DMS79 treated with DMSO at 0.1 percent for 48 hours (cell line): ENCODE results near the gene TEAD1.
"Not testable (repeated sequence)": the region's sequence is repeated elsewhere in the genome, so short reads cannot be mapped to it uniquely, and the experiment has no call there.

Experiments used
- DNase-seq: peaks from one replicate; lab custom pipeline; 2025; lab: John Stamatoyannopoulos, UW

TEAD1 gene

DNA sequence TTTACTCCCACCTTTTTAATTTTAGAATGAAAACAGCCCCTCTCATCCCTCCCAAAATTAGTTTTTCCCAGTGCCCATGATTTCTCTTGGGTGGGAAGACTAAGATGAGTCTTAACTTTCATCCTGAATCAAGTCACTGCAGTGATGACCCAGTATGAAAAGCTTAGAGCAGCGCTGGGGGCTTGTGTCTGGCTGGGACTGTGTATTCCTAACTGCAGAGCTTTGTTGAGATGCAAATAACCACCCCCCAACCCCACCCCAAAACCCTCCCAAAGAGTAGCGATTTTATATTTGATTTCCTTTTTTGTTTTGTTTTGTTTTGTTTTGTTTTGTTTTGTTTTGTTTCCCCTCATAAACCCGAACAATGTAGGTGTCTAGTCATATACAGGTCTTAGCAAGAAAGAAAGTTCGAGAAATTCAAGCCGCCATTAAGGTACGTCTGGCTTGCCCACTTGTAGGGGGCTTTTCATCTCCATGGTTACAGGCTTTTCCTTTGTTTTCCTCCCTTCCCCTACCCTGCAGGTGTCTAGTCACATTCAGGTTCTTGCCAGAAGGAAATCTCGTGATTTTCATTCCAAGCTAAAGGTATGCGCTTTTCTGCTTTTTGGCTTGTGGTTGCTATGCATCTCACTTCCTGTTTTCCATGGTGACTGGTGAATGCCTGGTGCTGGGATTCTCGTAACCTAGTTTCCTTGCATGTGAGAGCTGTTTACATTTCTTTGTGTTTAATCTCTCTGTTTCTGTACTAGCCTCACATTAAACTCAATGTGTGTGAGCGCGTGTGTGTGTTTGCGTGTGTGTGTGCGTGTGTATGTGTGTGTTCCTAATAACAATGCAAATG is 190.3 kb downstream of the TEAD1 start:
- peak; percentile 35 for DNase-seq

DNA sequence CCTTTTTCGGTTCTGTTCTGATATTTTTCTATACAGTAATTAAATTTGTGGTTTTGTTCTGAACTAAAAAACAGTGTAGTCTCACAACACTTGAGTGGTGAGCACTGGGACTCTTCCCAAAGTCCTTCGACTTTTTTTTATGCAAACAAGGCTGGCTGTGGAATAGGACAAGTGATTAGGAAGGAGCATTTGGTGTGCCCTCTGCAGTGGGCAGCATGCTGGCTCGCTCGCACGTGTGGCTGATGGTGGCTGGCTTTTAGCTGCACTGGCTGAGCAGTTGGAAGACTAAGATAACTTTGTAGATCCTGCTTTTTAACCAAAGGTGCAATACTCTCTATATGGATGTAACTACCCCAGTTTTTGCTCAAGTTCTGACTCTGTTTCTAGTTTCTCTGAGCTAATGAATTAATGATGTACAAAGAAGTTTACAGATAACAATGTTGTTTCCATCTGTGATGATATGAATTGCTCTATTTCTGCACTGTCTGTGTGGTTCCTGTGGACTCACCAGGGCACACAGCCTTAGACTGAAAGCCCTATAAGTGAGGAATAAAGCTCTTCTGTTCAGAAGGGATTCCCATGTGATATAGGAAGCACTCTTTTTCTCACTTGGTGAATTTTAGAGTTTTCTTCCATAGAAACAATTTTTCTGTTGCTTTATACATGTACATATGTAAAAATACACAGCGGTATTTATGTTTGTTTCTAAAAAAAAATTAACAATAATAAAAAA is 191.8 kb downstream of the TEAD1 start:
- DNase-seq: no peak

DNA sequence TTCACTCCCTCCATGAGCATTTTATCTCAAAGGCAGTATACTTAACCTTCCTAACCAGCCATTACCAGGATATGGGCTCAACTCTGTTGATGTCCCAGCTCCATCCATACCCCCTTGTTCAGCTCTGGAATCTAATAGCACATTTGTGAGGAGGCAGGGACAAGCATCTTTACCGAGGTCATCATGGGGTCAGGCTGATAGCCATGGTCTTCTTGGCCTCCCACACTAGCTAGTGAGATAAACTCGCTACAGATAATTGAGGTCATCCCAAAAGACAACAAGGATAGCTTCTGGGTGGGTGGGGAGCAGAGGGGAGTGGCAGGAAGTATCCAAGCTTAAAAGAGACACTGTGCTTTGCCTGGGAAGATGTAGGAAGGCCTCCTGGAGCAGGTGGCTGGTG is 193.3 kb downstream of the TEAD1 start:
- no peak for DNase-seq

DNA sequence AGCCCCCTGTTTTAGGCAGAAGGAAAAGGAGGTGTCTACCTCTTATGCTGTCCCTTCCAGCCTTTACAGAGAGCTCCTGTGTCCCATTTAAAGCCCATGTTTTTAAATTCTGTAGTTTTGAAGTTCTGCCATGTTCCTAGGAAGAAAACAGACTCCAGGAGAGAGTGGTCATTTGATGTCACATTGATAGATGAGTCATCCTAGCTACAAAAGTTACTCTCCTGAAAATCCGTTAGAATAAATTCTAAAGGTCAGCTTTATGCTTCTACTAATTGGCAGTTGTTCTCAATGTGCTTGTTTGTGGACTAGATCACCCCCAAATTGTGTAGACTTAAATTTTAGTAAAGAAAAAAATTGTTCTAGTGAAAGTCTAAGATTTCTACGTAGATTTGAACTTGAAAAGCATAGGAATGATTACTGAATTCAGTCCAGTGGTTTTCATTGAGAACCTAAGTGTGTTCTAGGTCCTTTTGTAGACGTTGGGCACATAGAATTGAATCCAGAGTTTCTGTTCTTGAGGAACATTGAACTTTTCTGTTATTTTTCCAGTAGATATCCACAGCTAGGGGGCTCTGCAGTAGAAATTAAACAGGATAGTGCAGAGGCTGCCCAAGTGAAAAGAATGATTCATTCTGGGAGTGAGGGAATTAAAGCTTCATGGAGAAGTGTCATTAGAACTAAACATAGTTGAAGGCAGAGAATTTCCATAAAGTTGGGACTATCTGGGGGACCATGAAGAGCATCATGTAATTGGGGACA is 194.3 kb downstream of the TEAD1 start:
- no peak for DNase-seq

DNA sequence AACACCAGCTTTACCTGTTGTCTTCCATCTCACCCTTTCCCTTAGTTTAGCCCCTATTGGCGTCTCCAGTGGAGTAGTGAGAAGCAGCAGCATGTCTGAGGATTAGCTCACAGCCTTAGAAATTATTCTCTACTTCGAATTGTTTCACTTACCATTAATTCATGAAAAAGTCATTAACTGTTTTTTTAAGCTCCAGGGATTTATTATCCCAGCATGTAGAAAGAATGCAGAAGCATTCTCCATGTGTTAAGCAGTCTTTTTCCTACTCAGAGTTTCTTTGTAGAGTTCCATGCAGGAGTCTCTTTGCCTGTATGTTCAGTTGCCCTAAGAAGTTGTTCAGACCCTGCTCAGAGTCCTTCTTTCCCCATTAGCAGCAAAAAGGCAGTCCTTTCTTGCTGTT is 197.0 kb downstream of the TEAD1 start:
- no peak for DNase-seq

DNA sequence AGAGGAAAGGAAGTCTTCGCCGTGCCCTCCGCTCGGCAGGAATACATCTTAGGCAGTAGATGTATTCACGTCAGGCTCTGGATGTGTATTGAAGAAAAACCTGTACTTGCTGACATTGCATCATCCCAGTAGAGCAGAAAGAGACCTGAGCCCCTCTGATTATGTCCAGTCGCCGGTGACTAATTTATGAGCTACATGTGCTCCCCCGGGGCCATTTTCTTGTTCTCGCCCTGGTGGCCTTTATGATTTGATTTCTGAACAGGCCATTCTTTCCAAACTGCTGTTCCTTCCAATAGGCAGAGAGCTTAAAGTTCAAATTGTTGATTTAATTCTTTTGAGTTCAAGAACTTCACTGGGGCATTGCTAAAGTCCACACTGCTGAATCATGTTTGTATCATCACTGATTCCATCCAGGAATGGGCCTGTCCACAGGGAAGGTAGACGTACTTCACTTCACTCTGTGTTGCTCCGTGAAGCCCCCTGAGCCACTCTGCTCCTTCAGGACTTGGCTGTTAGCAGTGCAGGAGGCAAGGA is 197.6 kb downstream of the TEAD1 start:
- no peak for DNase-seq

DNA sequence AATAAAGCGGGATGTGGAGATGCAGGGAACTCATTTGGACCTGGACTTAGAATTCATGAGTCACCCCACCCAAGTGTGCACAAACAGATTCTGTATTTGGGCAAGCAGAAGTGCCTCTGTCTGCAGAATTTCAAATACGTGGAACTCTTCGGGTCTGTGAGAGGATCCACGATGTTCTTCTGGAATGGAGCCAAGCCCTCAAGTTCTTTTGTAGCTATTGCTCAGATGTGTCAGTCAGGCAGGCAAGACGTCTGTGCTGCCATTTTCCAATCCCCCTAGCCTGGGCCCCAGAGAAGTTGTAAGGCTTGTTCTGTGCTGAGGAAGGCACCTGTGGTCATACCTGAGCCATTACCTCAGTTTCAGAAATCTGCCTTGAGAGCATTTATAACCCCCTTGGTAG is 202.1 kb downstream of the TEAD1 start:
- peak; percentile 13 for DNase-seq

DNA sequence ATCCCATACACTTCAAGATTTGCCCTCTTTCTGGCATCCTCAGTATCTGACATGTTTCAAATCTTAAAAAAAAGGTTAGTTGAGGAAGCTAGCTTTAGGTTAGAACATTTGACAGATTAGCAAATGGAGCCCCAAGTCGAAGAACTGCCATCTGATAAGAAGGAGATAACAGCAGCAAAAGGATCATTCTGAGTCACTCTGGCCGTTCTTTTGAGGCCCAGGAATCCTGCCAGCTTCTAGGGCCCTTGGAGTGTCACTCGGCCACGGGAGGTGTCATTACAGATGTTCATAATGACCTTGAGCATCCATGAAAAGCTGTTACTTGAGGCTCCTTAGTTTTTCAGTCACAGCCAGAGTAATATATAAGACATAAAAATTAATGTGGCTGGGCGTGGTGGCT is 202.8 kb downstream of the TEAD1 start:
- no peak for DNase-seq

DNA sequence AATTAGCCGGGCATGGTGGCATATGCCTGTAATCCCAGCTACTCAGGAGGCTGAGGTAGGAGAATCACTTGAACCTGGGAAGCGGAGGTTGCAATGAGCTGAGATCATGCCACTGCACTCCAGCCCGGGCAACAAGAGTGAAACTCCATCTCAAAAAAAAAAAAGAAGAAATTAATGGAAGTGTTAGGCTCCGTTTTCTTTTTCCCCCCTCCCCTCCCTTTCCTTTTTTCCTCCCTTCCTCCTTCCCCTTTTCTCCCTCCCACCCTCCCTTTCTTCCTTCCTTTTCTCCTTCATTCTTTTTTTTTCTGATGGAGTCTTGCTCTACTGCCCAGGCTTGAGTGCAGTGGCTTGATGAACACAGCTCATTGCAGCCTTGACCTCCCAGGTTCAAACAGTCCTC is 203.3 kb downstream of the TEAD1 start:
- DNase-seq: not testable (repeated sequence)

DNA sequence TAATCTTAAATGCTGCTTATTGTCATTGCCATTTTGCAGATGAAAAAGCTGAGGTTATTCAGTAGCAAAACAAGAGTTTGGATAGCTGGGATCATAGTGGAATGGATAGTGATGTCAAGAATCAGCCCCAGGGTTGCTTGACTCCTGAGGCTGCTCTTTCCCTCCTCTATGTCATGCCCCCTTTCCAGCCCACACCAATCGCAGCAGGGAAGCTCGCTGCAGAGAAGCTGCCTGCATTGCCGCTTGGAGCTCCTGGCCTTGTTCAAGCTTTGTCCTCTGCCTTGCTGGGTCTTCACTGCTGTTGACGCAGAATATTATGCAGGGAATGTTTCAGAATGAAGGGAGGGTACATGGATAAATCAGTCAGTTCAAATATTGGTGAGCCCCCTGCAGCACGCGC is 206.1 kb downstream of the TEAD1 start:
- no peak for DNase-seq

DNA sequence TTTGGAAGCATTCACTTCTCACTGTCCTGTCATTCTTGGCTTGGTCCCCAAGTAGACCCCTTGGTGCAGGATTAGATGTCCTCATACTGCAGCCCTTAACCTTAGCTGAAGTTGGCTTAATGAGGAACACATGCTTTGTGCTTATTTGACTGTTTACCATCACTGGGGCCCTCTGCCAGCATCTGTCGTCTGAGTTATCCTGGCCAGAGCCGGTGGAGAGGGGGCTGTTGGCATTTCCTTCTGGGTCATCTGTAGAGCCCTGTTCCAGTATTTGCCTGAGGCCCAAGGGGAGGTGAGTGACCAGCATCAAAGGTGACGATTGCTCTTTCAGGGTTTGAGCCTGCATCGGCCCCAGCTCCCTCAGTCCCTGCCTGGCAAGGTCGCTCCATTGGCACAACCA is 208.4 kb downstream of the TEAD1 start:
- no peak for DNase-seq

DNA sequence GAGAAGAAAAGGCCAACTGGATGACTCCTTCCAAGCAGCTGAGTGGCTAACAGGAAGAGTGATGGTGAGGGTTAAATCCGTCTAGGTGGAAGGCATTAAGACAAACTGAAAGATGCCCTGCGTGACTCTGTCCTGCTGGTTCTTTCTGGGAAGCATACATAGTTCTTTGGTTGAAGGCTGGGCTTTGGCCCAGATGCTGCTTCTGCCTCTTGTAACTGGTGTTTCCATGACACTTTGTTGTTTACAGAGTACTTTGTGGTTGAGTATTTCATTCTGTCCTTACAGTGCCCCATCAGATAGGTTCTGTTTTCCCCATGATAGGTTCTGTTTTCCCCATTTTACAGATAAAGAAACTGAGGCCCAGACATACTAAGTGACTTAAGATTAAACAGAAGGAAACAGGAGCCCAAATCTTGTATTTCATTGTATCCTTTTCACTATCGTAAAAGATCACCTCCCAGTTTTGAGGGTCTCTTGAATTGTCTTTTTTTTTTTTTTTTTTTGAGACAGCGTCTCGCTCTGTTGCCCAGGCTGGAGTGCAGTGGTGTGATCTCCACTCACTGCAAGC is 210.6 kb downstream of the TEAD1 start:
- DNase-seq: no peak

DNA sequence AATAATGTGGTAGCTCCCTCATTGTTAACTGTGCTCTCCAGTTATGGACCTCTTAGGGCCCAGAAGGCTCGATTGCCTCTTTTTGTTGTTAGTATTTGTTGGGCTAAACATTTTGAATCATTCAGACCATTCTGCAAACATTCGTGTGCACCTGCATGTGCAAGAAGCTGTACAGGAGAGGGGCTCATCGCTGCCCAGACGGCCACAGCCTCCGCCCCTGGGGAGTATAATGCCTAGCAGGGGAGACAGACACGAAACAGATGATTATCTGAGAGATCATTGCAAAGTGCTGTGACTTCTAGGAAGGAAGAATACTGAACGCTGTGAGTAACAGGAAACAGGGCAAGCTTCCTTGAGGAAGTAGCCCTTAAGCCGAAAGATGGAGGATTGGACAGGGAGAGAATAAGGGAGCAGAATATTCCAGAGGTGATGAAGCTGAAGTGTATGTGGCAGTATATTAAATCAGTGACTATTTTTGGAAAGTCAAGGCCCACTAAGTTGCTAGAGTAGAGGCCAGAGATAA is 211.6 kb downstream of the TEAD1 start:
- DNase-seq: no peak

DNA sequence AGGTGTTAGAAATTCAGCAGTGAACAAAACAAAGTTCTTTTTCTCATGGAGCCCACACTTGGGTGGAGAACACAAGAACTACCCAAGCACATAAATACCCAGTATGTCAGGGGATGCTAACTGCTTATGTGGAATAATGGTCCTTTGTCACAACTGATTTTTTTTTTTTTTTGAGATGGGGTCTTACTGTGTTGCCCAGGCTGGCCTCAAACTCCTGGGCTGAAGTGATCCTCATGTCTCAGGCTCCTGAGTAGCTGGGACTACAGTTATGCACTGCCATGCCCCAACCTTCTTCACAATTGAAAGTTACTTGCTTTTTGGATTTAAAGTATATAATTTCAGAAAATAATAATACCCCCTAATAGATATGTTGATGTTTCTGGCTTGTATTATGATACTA is 212.3 kb downstream of the TEAD1 start:
- DNase-seq: no peak

DNA sequence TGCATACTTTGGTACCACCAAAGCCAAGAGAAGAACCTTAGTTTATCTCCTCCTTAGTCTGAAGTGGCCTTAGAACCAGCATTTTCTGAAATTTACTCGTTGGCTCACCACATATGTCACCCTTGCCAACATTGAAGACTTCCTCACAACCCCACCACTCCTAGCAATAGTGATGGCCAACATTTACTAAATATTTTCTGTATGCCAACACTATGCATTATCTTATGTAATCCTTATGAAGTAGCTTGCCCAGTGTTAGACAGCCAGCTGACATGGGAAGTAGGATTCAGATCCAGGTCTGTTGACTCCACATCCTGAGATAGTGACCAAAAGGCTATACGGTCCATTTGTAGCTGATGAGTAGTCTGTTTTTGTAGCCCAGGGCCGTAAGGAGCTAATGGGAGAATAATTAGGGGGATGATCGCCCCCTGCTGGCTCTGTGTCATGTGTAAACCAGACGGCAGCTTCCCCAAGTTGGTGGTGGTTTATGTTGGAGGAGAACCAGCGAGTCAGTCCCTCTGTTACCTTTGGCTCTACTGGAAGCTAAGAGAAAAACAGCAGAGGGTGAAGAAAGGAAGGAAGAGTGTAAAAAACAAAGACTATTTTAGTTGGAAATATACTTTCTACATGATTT is 214.4 kb downstream of the TEAD1 start:
- DNase-seq: peak; percentile 26

DNA sequence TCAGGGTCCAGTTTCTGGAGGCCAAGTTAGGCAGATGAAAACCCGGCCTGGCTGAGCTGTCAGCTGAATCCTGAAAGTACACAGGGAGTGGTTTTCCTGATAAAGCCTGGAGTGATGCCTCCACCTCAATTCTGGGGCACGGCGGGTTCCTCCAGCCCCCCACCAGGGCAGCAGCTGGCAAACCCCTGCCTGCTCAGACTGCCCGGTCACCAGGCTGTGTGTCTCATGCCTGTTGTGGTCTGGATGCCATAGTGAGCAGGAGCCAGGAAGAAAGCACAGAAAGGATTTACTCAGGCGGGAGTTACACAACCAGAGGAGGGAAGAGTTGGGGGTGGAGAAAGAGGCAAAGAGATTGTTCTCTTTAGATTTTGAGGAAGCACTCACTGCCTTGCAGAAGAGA is 215.0 kb downstream of the TEAD1 start:
- DNase-seq: no peak

DNA sequence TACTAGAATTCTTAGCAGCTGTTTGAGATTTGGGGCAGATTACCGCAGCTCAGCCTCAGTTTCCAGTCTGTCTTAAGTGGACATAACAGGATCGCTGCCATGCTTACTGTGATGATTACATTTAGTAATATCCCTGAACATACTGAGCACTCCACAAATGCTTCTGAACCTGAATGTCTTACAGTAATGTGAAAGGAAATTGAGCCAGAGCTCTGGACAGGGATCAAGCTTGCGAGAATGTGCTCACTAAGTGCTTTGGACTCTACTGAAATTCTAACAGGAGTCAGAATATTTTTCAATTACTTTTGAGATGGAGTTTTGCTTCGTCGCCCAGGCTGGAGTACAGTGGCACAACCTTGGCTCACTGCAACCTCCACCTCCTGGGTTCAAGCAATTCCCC is 216.3 kb downstream of the TEAD1 start:
- DNase-seq: no peak

DNA sequence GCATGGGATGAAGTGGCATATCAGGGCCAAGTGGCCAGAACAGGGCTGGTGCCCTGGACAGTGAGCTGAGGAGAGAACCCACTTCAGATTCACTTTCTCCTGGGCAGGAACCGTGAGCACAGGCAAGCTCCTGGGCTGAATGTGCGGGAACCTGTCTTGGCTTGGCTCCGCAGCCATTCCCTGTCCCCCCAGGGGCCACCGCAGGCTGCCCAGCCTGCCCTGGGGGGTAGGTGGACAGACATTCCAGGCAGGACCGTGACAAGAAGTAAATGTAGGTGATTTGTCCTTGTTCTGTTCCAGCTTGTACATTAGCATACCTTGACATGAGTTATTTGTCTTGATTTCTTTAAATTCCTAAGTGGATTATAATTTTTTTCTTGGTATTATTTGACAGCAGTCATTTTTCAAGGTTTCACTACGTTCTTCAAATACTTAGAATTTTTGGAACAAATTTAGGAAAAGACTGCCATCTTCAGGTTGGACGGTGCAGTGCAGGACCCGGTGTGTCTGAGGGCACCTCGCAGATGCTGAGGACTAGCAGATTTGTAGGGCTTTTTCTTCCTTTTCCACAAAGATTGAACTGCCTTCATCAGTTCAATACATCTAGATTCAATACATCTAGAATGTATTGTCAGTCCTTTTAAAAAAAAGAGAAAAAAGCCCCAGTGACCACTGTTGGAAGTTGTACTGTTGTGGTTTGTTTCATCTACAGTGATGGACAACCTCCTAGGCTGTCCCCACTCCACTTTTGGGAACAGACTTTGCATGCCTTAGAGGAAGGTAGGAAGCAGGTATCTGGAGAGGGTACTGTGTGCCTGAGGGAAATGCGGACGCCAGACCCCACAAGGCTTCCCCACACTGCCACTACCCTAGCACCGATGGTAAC is 219.8 kb downstream of the TEAD1 start:
- peak; percentile 33 for DNase-seq

DNA sequence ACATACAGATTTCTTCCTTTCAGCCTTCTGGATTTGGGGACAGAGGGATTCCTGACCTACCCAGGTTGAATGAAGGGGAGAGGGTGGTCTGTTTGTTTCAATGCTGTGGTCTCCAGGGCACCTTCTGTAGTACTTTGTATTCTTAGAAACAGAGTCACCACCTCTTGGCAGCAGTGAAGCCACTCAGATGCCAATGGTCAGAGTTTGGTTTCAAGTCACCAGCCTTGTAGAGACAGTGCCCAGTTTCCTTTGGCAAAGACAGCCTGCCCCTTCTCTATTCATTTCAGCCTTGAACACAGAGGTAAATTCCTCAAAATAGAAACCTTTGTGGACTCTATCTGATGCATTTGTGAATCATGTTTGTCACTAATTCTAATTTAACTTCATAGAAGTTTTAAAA is 223.2 kb downstream of the TEAD1 start:
- DNase-seq: no peak

DNA sequence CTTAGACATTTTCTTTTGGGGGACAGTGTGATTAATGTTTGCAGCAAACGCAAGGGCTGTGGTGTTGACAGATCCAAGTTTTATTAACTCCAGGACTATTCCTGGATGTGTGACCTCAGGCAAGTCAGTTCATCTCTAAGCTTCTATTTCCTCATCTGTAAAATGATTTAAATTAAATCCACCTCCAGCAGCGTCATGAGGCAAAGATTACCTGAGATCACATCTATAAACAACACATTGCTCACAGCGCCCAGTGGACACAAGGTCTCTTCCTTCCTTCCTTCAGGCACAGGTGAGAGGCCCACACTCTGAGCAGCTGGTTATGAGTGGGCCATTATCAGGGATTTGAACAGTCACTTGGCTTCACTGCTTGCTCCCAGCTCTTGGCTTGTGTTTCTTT is 223.6 kb downstream of the TEAD1 start:
- DNase-seq: no peak
